Right renal cortex interstitium (tissue), 3 donors: ENCODE results near the gene SPEN. TPM values are rescaled to one million over a fixed set of nuclear protein-coding genes. Genes with fewer than 3 reads are reported as not detected.

Experiments
- DNase-seq, 3 donors: peaks; one replicate each; pipeline ENCODE4 v3.0.0-alpha.2; 2013; ENCODE audit warnings: low read depth in 3 of 3, low spot score in 2 of 3
- polyA plus RNA-seq, 3 donors: library from polyadenylated mRNA; unstranded; fragments of 120-200 nt; gene quantifications; one replicate each; pipeline ENCODE4 v1.2.1, GENCODE V29; 2013; ENCODE audit not compliant: insufficient read length in 3 of 3

SPEN gene
- polyA plus RNA-seq, 3 donors: 50.5 to 59.2 (median 53.1) TPM

DNA sequence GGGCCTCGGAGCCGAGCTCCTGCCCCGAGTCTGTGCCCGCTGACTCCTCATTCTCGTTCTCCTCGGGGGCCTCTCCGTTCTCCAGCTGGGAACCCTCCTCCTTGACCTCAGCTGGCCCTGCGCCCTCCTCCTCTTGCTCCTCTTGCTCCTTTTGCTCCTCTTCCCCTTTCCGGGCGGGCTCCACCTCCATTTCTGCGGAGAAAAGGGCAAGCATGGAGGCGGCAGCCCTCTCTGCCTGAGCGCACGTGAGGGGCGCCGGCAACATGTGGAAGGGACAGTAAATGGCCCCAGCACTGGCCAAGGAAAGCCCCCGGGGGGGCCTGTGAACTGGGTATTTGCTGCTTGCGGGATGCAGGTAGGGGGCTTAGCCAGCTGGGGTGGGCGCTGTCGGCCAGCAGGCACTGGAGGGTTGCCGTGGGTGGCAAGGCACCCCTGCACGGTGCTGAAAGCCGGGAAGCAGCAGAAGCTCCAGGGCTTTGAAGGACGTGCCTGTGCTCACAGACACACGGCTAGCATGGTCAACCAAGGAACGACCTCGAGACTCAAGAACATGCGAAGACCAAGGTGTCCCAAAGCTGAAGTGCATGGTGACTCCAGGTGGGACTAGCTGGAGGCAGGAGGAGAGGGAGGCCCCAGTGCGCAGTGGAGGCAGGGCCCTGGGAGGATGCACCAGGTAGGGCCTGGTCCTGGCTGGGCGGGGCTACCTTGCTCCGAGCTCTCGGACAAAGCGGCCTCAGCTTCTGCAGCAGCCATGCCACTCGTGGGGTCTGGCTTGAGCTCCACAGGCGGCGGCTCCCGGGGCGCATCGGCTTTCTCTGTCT lies 97.7 kb downstream of the SPEN start:
- no peak for DNase-seq

DNA sequence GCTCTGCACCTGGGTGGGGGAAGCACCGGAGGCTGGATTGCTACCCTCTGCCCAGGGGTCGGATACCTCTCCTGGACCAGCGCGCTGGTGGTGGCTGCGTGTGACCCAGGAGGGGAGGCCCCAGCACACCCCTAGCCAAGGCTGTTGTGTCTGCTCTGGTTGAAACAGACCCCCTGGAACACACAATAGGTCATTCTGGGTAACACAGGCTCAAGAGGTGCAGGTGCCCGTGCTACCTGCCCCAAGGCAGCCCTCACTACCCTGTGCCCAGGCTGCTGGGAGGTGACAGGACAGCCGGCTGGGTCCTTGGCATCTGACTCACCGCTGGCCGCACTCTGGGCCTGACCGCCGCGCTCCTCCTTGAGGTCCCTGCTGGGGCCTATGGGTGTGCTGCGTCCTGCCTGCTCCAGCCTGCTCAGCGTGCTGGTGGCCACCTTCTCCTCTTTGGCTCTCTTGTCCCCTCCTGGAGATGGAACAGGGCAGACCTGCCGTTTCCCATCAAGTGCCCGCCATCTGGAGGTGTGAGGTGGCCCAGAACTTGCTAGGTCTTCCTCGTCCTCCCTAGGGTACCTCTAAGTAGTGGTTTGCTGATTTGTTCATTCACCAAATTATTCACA lies 98.4 kb downstream of the SPEN start:
- DNase-seq: no peak

DNA sequence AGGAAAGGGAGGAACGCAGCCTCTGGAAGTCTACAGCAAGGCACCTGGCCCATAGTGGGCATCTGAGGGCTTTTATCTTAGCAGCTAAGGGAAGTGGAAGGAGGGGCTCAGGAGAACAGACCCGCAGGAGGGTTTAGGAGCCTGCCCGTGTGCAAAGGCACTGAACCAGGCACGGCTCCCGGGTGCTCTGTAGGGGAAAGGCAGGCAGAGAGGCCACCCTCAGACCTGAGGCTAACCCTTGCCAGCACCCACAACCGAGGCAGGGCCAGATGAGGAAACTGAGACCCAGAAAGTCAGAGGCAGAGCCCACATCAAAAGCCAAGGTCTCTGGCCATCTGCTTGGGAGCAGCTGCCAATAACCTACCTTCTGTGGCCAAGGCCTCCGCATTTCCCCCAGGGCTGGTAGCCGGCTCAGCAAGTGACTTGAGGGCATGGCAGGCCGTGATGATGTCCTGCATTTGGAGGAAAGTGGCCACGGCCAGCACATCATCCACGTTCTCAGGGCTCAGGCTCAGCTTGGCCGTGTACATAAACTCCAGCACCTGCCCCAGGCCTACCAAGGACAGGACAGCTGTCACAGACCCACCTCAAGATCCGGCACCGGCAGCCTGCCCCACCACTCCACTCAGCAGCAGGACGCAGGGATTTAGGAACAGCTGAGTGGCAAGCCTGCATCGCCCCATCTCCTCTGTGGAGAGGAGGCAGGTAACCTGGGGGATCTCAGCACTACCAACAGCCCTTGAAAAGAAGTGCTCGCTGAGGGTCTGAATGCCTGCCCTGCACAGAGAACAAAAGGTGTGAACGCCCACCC lies 99.3 kb downstream of the SPEN start:
- no peak for DNase-seq

DNA sequence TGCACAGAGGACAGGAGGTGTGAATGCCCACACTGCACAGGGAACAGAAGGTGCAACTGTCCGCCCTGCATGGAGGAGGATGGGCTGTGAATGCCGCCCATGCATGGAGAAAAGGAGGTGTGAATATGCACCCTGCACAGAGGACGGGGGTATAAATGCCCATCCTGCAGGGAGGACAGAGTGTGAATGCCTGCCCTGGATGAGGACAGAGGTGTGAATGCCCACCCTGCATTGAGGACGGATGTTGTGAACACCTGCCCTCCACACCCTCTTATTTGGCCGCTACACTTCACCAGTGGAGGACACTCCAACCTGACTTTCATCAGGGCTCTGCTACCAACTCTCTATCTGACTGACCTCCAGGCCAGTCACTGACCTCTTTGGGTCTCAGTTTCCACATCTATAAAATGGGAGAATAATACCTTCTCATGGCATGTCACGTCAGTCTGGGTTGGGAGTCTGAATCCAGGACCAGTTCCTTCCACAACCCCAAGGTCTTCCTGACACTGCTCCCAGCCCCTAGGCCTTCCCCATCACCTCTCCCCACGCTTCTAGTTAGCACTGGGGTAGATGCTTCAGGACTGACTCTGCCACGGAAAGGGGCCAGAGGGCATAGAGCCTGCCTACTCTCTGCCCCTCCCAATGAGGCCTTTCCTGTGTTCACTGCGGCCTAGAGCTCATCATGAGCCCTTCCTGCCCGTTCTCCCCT lies 100.0 kb downstream of the SPEN start:
- no peak for DNase-seq

DNA sequence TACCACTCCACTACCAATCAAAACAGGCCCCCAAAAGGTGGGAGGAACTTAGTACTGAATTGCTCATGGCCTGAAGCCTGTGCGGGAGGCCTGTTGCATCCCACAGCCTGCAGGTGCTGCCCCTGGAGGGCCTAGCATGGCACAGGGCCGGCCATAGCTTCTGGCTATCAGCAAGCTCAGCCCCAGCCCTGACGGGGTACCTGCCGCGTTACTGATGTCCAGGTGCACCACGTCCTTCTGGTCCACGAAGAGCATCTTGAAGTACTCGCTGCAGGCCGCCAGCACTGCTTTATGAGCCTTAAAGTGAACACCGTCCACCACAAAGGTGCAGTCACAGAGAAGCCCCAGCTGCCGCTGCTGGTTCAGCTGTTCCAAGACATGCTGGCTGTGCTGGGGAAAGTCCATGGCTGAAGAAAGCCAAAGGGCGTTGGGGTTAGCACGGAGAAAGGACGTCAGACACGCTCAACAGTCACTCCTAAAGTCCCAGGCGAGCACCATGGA lies 100.6 kb downstream of the SPEN start:
- DNase-seq: no peak

DNA sequence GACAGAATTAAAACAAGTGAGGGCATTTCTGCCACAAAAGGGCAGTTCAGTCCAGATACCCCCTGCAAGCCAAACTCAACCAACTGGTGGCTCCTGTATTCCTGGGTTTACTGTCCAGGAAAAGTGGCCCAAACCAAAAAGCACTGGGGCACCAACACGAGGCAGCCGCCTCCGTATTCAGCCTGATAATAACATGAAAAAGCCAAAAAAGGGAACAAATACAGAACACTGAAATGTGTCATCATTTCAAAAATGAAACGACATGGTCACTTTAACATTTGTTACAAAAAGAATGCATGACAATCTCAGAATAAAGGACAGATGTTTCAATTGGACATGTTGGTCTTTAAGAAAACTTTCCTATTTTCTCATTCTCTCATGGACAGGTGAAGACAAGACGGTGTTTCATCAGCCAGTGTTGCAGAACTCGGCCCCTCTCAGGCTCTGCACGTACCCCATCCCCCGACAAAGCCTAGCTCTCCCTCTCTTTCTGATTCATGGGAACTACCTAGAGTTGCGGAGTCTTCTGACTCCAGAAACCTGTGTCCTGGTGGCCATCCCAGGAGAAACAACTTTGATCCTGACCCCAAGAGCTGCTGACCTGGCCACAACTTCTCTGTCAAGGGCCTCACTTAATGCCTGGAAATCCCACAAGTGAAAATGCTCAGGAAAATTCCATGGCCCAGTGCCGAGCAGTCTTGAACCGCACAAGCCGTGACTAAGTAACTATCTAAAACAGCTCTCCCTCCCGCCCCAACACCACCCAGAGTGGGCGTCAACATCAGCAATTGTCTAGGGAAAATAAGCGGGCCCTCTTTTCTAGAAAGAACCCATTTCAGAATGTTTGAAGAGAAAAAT lies 101.3 kb downstream of the SPEN start:
- no peak for DNase-seq

DNA sequence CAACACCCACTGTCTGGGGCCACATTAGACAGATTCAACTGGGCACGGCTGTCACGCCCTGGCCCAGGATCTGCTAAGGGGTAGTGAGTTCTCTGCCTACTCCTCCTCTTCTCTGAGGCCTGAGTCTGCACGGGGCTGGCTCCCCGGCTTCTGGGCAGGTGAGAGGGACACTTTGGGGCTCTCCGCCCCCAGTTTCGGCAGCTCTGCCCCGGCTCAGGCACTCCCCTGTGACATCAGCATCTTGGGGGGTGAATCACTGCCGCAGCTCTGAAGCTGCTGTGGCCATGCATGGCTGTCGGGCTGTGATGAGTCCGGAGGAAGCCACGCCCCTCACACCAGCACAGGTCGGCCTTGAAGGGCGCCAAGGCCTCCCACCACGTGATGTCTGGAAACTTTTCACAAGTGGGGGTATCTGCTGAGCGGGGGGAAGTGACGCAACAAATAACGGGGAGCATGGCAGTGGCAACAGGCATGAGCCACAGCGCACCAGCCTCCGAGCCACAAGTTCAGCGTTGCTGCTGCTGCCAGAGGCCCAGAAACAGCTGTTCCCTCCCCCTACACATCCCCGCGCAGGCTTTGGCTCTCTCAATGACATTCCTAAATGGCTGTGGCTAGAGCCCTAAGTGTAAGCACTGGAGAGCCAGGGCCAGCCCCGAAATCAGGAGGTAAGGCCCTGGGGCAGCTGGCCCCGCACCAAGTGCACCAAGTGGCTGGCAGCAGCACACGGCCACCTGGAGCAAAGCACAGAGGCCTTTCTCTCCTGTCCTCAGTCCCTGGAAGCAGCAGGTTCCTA lies 102.1 kb downstream of the SPEN start:
- peak in 1 of 3 donors; percentile 36 for DNase-seq

DNA sequence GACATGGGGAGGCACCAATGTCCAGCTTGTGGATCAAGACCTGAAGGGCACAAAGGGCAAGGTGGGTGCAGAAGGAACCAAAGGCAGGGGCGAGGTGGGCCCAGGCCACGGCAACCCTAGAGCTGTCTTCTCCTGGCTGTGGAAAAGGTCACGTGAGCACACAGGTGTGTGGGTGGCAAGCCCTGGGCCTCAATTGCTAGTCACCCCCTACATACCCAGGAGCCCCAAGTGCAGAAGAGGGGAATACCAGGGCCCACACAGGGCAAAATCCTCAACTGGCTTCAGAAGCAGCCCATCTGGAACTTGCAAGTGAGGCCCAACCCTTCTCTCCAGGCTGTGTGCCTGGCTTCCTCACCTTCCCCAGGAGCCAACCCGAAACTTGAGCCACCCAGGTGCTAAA lies 102.8 kb downstream of the SPEN start:
- no peak for DNase-seq

- DNase-seq: no peak
These were observed 103.3 kb downstream of the SPEN start for GRCh38 chr1:15950763-15951295.

GRCh38 chr1:15951341-15952153 lies 104.0 kb downstream of the SPEN start:
- DNase-seq: no peak

GRCh38 chr1:15952317-15953258 lies 105.1 kb downstream of the SPEN start:
- no peak for DNase-seq

- no peak for DNase-seq
These were observed 105.8 kb downstream of the SPEN start for GRCh38 chr1:15953294-15953771.

DNA sequence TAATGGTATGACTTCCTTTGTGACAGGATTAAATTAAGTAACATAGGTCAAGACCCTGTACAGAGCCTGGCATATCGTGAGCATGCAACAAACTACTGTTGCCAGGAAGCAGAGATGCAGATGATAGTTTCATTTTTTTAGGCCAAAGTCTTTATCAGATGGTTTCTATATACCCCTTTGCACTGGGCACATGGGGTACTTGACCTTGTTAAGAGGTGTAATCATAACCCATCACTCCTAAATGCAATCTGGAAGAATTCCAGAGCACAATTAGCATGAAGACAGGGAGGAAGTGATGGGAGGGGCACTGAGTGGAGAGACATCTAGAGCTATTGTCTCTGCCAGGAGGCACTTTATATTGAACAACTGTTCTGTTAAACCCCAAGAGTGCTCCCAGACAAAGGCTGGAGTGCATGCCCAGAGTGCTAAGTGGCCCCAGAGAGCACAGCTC lies 106.3 kb downstream of the SPEN start:
- no peak for DNase-seq

GRCh38 chr1:15954316-15954715 lies 106.8 kb downstream of the SPEN start:
- DNase-seq: no peak

- no peak for DNase-seq
These were observed 108.0 kb downstream of the SPEN start for GRCh38 chr1:15955552-15955951.

GRCh38 chr1:15956150-15956549 lies 108.6 kb downstream of the SPEN start:
- DNase-seq: no peak
